ENCODE measurements around the gene SPHK2.
"Not testable (repeated sequence)": the region's sequence is repeated elsewhere in the genome, so short reads cannot be mapped to it uniquely, and the experiment has no call there.

Gene SPHK2

DNA sequence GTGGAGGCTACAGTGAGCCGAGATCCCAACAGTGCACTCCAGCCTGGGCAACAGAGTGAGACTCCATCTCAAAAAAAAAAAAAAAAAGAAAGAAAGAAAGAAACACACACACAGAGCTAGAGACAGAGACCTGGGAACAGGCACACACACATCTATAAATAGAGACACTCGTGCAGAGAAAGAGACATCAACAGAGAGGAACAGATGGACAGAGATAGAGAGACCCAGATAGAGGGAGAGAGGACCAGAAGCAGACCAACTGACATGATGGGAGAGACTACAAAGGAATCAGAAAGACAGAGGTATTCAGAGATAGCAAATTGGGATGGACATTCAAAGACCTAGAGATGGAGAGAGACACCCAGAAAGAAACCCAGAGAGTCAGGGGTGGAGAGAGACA lies 28.8 kb downstream of the SPHK2 start:
- TF ChIP-seq CTCF (IDR thresholded peaks at IDR 0.05; ENCODE audit: borderline replicate concordance, control extremely low read depth, extremely low read depth, insufficient read depth, missing control alignments): no peak
- no peak for DNase-seq (ENCODE audit: low spot score)
- in situ Hi-C loops (cut with MboI; ENCODE audit: low sequenced_read_pairs, unreplicated experiment): no loop called here

- no peak for TF ChIP-seq CTCF (IDR thresholded peaks at IDR 0.05; ENCODE audit: borderline replicate concordance, control extremely low read depth, extremely low read depth, insufficient read depth, missing control alignments)
- in situ Hi-C loops (cut with MboI; ENCODE audit: low sequenced_read_pairs, unreplicated experiment): no loop called here
- DNase-seq (ENCODE audit: low spot score): no peak
These were observed 31.8 kb downstream of the SPHK2 start for GRCh38 chr19:48650974-48651682.

- no peak for TF ChIP-seq CTCF (IDR thresholded peaks at IDR 0.05; ENCODE audit: borderline replicate concordance, control extremely low read depth, extremely low read depth, insufficient read depth, missing control alignments)
- in situ Hi-C loops (cut with MboI; ENCODE audit: low sequenced_read_pairs, unreplicated experiment): no loop called here
- no peak for DNase-seq (ENCODE audit: low spot score)
These were observed 32.4 kb downstream of the SPHK2 start for GRCh38 chr19:48651683-48652048.

GRCh38 chr19:48654299-48655059 lies 35.2 kb downstream of the SPHK2 start:
- TF ChIP-seq CTCF (IDR thresholded peaks at IDR 0.05; ENCODE audit: borderline replicate concordance, control extremely low read depth, extremely low read depth, insufficient read depth, missing control alignments): no peak
- in situ Hi-C loops (cut with MboI; ENCODE audit: low sequenced_read_pairs, unreplicated experiment): no loop called here
- DNase-seq (ENCODE audit: low spot score): no peak

GRCh38 chr19:48656840-48657474 lies 37.7 kb downstream of the SPHK2 start:
- in situ Hi-C loops (cut with MboI; ENCODE audit: low sequenced_read_pairs, unreplicated experiment): no loop called here
- no peak for TF ChIP-seq CTCF (IDR thresholded peaks at IDR 0.05; ENCODE audit: borderline replicate concordance, control extremely low read depth, extremely low read depth, insufficient read depth, missing control alignments)
- no peak for DNase-seq (ENCODE audit: low spot score)

DNA sequence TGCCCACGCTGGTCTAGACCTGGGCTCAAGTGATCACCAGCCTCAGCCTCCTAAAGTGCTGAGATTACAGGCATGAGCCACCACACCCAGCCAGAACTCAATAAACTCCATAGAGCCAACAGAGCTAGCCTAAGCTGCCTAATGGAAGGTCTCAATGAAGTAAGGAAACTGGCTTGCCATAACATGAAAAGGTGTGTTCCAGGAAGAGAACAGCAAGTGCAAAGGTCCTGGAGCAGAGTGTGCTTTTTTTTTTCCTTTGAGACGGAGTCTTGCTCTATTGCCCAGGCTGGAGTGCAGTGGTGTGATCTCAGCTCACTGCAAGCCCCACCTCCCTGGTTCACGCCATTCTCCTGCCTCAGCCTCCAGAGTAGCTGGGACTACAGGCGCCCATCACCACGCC lies 38.5 kb downstream of the SPHK2 start:
- DNase-seq (ENCODE audit: low spot score); in situ Hi-C loops (cut with MboI; ENCODE audit: low sequenced_read_pairs, unreplicated experiment): not testable (repeated sequence)

- no peak for TF ChIP-seq CTCF (IDR thresholded peaks at IDR 0.05; ENCODE audit: borderline replicate concordance, control extremely low read depth, extremely low read depth, insufficient read depth, missing control alignments)
- in situ Hi-C loops (cut with MboI; ENCODE audit: low sequenced_read_pairs, unreplicated experiment): no loop called here
- no peak for DNase-seq (ENCODE audit: low spot score)
These were observed 39.2 kb downstream of the SPHK2 start for GRCh38 chr19:48658483-48658882.

All from GM13976 (cell line).